B cell (primary cell): Measurements from ENCODE around the gene SLC39A11. TPM values are rescaled to one million over a fixed set of nuclear protein-coding genes. Genes with fewer than 3 reads are reported as not detected.

ENCODE experiments used
- ATAC-seq: fragments of 200-7000 bp; cut with Tn5 transposase; one replicate; pipeline ENCODE4 v1.10.0; 2021; ENCODE audit warnings: low read depth, mild to moderate bottlenecking, moderate number of reproducible peaks, moderate library complexity
- CTCF ChIA-PET: fragments of 350-600 bp; sonication (Branson Sonifier 250); formaldehyde crosslinking; loops from one replicate; lab custom pipeline; 2021; ENCODE audit warnings: antibody characterized with exemption, inconsistent platforms; lab: Charles Lee
- POLR2A ChIA-PET: fragments of 350-600 bp; sonication (Branson Sonifier 250); formaldehyde crosslinking; loops from one replicate; lab custom pipeline; 2021; ENCODE audit warnings: antibody characterized with exemption; lab: Charles Lee
- DNase-seq: peaks from one replicate; pipeline ENCODE4 v3.0.0; 2013
- H2AFZ ChIP-seq: 2 replicates; pipeline ENCODE4 v1.6.1; 2012; ENCODE audit warnings: mild to moderate bottlenecking, low read depth, low read length; ENCODE audit not compliant: insufficient read depth, poor library complexity, severe bottlenecking
- H3K27ac ChIP-seq, 2 donors: 1 replicate in 1 of 2; 2 replicates in 1 of 2; pipeline ENCODE4 v1.5.1; 2012 to 2013; ENCODE audit warnings: low read length in 2 of 2, mild to moderate bottlenecking in 2 of 2, moderate library complexity in 1 of 2
- H3K27me3 ChIP-seq, 4 experiments: fragments of 200-600 bp in 1 of 4; sonication (generic) in 1 of 4; replicated peaks in 1 of 4; 1 replicate in 2 of 4; 2 replicates in 2 of 4; pipeline versions ENCODE4 v1.6.1 to v1.7.0; 2013 to 2016; ENCODE audit warnings: low read length in 3 of 4, mild to moderate bottlenecking in 2 of 4, mixed read lengths in 1 of 4, moderate library complexity in 1 of 4; ENCODE audit not compliant: insufficient read depth in 4 of 4, control insufficient read depth in 3 of 4; ENCODE audit errors: control extremely low read depth in 1 of 4
- H3K36me3 ChIP-seq, 2 experiments: replicated peaks in 1 of 2; 1 replicate in 1 of 2; 2 replicates in 1 of 2; pipeline versions ENCODE4 v1.6.1 to v1.7.1; 2013; ENCODE audit warnings: low read length in 1 of 2; ENCODE audit not compliant: insufficient read depth in 2 of 2, control insufficient read depth in 1 of 2; ENCODE audit errors: control extremely low read depth in 1 of 2, extremely low read depth in 1 of 2
- H3K4me1 ChIP-seq, 2 donors: fragments of 200-600 bp in 1 of 2; sonication (generic) in 1 of 2; 1 replicate in 1 of 2; 2 replicates in 1 of 2; pipeline versions ENCODE4 v1.5.1 to v1.6.1; 2013 to 2017; ENCODE audit warnings: low read length in 2 of 2; ENCODE audit not compliant: control insufficient read depth in 2 of 2, insufficient read depth in 2 of 2
- H3K4me2 ChIP-seq: replicated peaks from 2 replicates; pipeline ENCODE3; 2012; ENCODE audit warnings: mild to moderate bottlenecking, low read depth, low read length; ENCODE audit not compliant: poor library complexity, severe bottlenecking
- H3K4me3 ChIP-seq, 5 experiments: fragments of 200-600 bp in 1 of 5; sonication (generic) in 1 of 5; 1 replicate in 3 of 5; 2 replicates in 2 of 5; pipeline versions ENCODE4 v1.5.1 to v1.7.0; 2011 to 2016; ENCODE audit warnings: low read length in 4 of 5, mild to moderate bottlenecking in 4 of 5, low read depth in 2 of 5, control low read depth in 1 of 5, moderate library complexity in 1 of 5; ENCODE audit not compliant: insufficient read depth in 1 of 5; ENCODE audit errors: control extremely low read depth in 1 of 5, extremely low read depth in 1 of 5
- H3K79me2 ChIP-seq: fragments of 200-600 bp; sonication (generic); one replicate; pipeline ENCODE4 v1.6.0; 2016; ENCODE audit warnings: low read length; ENCODE audit not compliant: control insufficient read depth, insufficient read depth
- H3K9ac ChIP-seq: fragments of 200-600 bp; sonication (generic); 2 replicates; pipeline ENCODE4 v1.6.1; 2017; ENCODE audit warnings: mild to moderate bottlenecking, low read length, moderate library complexity
- H3K9me3 ChIP-seq, 3 donors: one replicate each; pipeline versions ENCODE4 v1.6.1 to v1.7.1; 2013; ENCODE audit warnings: low read length in 2 of 3; ENCODE audit not compliant: control insufficient read depth in 2 of 3, insufficient read depth in 1 of 3; ENCODE audit errors: control extremely low read depth in 1 of 3
- H4K20me1 ChIP-seq: 2 replicates; pipeline ENCODE4 v1.6.0; 2012; ENCODE audit warnings: mild to moderate bottlenecking, low read length; ENCODE audit not compliant: insufficient read depth, control insufficient read depth, poor library complexity, severe bottlenecking
- H3K27ac Mint-ChIP-seq: one replicate; pipeline ENCODE4 v1.8.0; 2021; ENCODE audit warnings: mixed read lengths
- H3K27me3 Mint-ChIP-seq: one replicate; pipeline ENCODE4 v1.8.0; 2021; ENCODE audit warnings: mixed read lengths
- H3K4me1 Mint-ChIP-seq: one replicate; pipeline ENCODE4 v1.8.0; 2021; ENCODE audit warnings: mixed read lengths
- H3K4me3 Mint-ChIP-seq: one replicate; pipeline ENCODE4 v1.8.0; 2021; ENCODE audit warnings: mixed read lengths
- H3K9me3 Mint-ChIP-seq: one replicate; pipeline ENCODE4 v1.8.0; 2022; ENCODE audit warnings: mixed read lengths; ENCODE audit not compliant: insufficient read depth
- EZH2 ChIP-seq: IDR thresholded peaks from 2 replicates; pipeline ENCODE4 v1.6.1; 2012; ENCODE audit warnings: borderline replicate concordance, low read depth, mild to moderate bottlenecking, moderate library complexity, low read length; ENCODE audit not compliant: insufficient read depth, poor library complexity, severe bottlenecking
- WGBS: methylation state at CpG from one replicate; pipeline ENCODE4 v1.1.5; 2013; ENCODE audit warnings: missing lambda C conversion rate; ENCODE audit not compliant: insufficient coverage; 5-methylcytosine and 5-hydroxymethylcytosine counted together
- intact Hi-C: fragments of 100-400 bp; cut with micrococcal nuclease; formaldehyde crosslinking; loops from one replicate; pipeline ENCODE4 v1.10.0; 2022
- polyA plus RNA-seq: library from polyadenylated mRNA; depleted of rRNA; stranded (reverse); fragments of >200 nt; gene quantifications from 2 replicates; pipeline ENCODE4 v1.2.3, GENCODE V29; 2012
- total RNA-seq, 2 donors: library from RNA; stranded (reverse); fragments of 120-200 nt in 1 of 2; gene quantifications; 1 replicate in 1 of 2; 2 replicates in 1 of 2; pipeline versions ENCODE4 v1.2.3 to v1.2.4, GENCODE V29; 2013 to 2022
- TF ChIP-seq, protein P1 (sequence below): fragments of 200-600 bp; IDR thresholded peaks from one replicate; pipeline ENCODE4 v1.8.0; 2022; ENCODE audit warnings: antibody characterized with exemption, mild to moderate bottlenecking

SLC39A11 gene
- total and polyA plus RNA-seq, 2 donors (not counting 1 experiment from before 2014, with no cell fraction given) = 6.9 to 39.6 TPM

- no peak overlapping the region for H3K4me2 ChIP-seq
- H3K9me3 ChIP-seq = no peaks in the 10 kb centered on the region
- no peak overlapping the region for H3K9ac ChIP-seq
- H3K4me3 ChIP-seq = no peak overlapping the region
- H3K27me3 Mint-ChIP-seq = no peaks in the 10 kb centered on the region
- TF ChIP-seq, protein P1, sequence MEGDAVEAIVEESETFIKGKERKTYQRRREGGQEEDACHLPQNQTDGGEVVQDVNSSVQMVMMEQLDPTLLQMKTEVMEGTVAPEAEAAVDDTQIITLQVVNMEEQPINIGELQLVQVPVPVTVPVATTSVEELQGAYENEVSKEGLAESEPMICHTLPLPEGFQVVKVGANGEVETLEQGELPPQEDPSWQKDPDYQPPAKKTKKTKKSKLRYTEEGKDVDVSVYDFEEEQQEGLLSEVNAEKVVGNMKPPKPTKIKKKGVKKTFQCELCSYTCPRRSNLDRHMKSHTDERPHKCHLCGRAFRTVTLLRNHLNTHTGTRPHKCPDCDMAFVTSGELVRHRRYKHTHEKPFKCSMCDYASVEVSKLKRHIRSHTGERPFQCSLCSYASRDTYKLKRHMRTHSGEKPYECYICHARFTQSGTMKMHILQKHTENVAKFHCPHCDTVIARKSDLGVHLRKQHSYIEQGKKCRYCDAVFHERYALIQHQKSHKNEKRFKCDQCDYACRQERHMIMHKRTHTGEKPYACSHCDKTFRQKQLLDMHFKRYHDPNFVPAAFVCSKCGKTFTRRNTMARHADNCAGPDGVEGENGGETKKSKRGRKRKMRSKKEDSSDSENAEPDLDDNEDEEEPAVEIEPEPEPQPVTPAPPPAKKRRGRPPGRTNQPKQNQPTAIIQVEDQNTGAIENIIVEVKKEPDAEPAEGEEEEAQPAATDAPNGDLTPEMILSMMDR = no peak
- TF ChIP-seq EZH2 = no peak
- H3K4me1 ChIP-seq = no peaks in the 10 kb centered on the region
- CTCF ChIA-PET = interaction anchor here (2.2 kb wide), 1 partner anchor 9 kb away, joined by 6 read pairs; no protein-coding TSS in a partner anchor
- no peaks in the 10 kb centered on the region for H3K9me3 Mint-ChIP-seq
- ATAC-seq (no peak), DNase-seq (no peak)
- H4K20me1 ChIP-seq = no peaks in the 10 kb centered on the region
- no peak overlapping the region for H3K4me3 Mint-ChIP-seq
- H2AFZ ChIP-seq = no peak overlapping the region
- 100% methylated on average over 9 of the region's 10 CpGs for WGBS
- no peak overlapping the region for H3K27ac Mint-ChIP-seq
- H3K27me3 ChIP-seq = no peaks in the 10 kb centered on the region
- intact Hi-C loops = no loop called here
- H3K27ac ChIP-seq = no peak overlapping the region
- H3K36me3 ChIP-seq = peaks cover 0 to 8% of the 10 kb centered on the region in 2 experiments
- no peaks in the 10 kb centered on the region for H3K4me1 Mint-ChIP-seq
- no peaks in the 10 kb centered on the region for H3K79me2 ChIP-seq
- POLR2A ChIA-PET = no interaction called here
These were observed 357.4 kb downstream of the SLC39A11 start for GRCh38 chr17:72735048-72735447.

DNA sequence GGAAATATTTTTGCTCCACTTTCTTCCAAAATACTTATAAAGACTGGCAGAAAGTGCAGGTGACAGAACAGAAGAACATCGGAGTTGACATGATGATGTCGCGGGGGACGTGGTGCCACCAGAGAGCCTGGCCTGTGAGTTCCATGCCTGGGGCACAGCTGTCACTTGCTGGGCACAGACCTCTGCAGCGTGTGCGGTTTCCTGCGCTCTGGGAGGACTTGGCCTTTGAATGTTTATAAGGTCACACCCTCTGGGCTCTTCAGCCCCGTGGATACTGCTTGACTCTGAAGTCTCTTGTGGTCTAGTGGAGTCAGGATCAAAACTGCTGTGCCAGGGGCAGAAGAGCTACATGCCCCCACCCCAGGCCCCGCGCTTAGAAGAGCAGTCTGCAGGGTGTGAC, 357.9 kb downstream of the SLC39A11 start:
- no peak overlapping the region for H3K27ac Mint-ChIP-seq
- ATAC-seq = no peak
- no peaks in the 10 kb centered on the region for H3K4me1 ChIP-seq
- no peak overlapping the region for H2AFZ ChIP-seq
- peaks cover 0 to 8% of the 10 kb centered on the region in 2 experiments for H3K36me3 ChIP-seq
- H3K4me3 ChIP-seq = no peak overlapping the region
- H3K9ac ChIP-seq = no peak overlapping the region
- ChIA-PET POLR2A (no interaction called here), CTCF (interaction anchor here (2.2 kb wide), 1 partner anchor 9 kb away, joined by 6 read pairs; no protein-coding TSS in a partner anchor)
- no peak overlapping the region for H3K4me2 ChIP-seq
- no peaks in the 10 kb centered on the region for H3K4me1 Mint-ChIP-seq
- TF ChIP-seq EZH2 = no peak
- TF ChIP-seq, protein P1 = no peak
- 96% methylated on average over 10 of the region's 10 CpGs for WGBS
- H3K4me3 Mint-ChIP-seq = no peak overlapping the region
- H3K9me3 ChIP-seq = no peaks in the 10 kb centered on the region
- no peaks in the 10 kb centered on the region for H3K79me2 ChIP-seq
- no peaks in the 10 kb centered on the region for H4K20me1 ChIP-seq
- H3K27ac ChIP-seq = no peak overlapping the region
- no peaks in the 10 kb centered on the region for H3K9me3 Mint-ChIP-seq
- no peaks in the 10 kb centered on the region for H3K27me3 ChIP-seq
- DNase-seq = no peak
- H3K27me3 Mint-ChIP-seq = no peaks in the 10 kb centered on the region
- intact Hi-C loops = no loop called here
